Stimulated activated CD8-positive, alpha-beta memory T cell treated with anti-CD3 and anti-CD28 coated beads, Interleukin-7, amount 100 ng/mL, for 24 hours (primary cell): ENCODE measurements around the gene PDE9A.

Source experiments
- DNase-seq: peaks from one replicate; pipeline ENCODE4 v3.0.0-alpha.2; 2020; ENCODE audit warnings: low read depth

Gene PDE9A

DNA sequence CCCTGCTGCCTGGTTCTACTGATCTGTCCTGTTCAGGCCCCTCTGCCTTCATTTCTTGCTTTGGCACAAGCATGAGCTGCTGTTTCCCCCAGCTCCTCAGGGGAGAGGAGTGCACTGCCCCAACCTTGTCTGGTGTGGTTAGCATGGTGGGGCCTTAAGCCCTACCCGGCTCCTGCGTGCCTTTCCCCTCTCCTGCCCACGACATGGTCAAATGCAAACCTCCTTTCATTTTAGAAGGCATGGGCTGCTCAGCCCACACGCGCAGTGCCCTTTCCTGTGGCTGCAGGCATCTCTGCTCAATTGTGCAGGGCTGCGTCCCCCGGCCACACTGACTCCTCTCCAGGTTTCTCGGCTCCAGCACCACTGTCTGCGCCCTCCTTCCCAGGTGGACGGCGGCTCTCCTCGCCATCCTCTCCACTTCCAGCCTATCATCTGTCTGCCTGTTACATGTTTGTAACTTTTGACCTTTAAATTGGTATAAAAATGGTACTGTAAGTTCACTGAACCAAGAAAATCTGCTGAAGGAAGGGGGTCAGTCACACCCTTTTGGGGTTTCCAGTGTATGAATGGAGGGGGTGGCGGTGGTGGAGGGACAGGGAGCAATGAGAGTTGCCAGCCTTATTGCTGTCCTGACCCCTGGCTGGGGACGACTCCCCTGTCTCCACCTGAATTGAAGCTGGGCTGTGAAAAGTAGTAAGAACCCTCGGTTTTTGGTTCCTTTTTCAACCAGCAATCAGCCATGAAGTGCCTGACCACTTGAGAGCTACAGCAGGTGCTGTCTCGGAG lies 5.1 kb downstream of the PDE9A start:
- no peak for DNase-seq

DNA sequence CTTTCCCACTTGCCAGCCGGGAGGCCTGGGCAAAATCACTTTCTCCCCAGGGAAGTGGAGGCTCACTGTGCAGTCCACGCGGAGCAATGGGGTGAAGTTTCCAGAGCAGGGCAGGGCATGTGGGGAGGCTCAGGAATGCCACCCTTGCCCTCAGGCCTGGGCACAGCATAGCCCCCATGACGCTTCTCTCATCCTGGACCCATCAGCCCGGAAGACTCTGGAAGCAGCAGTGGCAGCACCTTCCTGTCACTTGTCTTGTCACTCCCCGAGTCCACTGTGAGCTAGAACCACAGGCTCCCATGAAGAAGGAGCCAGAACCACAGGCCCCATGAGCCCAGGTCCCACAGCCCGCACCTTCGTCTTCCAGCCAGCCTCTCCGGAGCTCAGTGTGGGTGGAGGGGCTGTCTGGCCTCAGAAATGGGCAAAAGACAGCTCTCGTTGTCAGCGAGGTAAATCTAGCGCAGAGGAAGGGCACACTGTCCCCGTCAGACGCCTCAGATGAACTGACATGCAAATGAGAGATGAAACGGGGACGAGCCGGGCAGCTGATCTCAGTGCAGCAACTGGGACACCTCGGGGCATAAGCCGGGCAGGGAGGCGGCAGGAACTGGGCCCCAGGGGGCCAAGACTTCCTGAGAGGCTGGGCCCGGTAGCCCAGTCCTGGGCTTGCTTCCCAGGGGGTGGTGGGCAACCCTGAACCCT lies 6.1 kb downstream of the PDE9A start:
- no peak for DNase-seq

DNA sequence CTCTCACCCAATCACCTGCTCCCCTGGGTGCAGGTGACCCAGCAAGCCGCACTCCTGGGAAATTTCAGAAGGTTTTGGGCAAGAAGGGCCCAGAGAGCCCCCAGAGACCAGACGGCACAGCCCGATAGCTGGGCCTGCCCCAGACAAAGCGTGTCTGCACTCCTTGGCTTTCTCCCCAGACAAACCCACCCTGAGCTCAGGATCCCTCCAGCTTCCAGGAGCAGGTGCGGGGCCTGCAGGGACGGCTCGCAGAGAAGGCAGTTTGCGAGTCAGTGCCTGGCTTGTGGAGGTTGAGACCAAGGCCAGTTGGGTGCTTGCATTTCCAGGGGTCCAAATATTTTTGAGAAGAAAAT lies 6.7 kb downstream of the PDE9A start:
- no peak for DNase-seq

DNA sequence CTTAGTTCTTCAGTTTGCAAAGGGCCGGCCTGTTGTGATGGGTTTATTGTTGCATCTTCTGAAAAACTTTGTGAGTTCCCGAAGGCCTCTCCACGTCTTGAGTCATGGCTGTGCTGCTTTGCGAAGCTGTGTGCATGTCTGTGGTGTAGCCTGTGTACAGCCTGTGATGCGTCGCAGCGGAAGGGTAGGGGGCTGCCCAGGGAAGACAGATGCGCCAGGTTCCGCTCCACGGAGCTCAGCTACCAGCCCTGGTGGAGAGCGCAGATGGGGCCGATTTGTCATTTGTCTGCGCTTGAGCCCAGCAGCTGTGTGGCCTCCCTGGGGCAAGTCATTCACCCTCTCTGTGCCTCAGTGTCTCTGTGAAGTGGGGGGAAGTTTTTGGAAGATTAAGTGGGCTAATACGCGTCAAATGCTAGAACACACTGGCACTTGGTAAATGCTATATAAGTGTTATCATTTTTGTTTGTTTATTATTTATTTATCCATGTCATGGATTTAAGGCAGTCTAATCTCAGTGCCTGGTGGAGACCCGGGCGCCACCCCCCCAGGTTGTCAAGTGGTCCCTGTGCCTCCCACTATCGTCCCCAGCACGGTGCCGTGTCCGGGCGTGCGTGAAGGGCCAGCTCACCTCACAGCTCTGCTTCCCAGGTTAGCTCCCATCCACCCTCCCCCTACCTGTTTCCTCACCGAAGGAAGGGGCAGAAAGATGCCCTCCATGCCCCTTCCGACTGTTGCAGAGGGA lies 8.4 kb downstream of the PDE9A start:
- no peak for DNase-seq

DNA sequence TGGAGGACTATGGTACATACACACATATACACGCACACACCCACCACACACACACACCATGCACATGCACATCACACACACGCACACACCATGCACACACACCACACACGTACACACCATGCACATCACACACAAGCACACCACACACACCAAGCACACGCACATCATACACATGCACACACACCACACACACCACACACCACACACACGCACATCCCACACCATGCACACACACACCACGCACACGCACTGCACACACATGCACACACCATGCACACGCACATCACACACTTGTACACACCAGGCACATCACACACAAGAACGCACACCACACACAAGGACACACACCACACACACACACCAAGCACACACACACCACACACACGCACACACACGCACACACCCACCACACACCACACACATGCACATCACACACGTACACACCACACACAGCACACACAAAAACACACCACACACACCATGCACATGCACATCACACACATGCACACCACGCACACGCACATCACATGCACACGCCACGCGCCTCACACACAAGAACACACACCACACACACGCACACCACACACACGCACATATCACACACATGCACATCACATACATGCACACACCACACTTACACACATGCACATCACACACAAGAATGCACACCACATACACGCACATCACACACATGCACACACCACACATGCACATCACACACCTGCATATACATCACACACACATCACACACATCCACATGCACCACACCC lies 9.2 kb downstream of the PDE9A start:
- no peak for DNase-seq

DNA sequence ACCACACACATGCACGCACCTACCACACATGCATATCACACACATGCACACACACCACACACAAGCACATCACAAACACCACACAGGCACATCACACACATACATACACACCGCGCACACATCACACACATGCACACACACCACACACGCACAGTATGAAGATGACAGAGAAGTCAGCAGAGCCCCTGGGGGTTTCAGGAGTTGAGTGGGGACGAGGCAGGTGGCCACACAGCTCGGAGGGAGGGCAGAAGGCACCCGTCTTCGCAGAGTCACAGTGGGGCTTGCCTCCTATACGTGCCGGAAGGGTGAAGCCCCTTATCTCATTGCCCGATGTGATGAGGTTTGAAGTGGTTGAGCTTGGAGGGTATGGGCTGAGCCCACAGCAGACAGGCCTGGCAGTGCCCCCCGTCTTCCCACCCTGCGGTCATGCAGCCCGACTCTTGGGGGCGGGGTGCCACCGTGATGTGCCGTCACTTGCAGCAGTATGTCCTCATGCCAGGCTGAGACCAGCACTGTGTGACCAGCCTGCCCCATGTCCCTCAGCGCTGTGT lies 9.9 kb downstream of the PDE9A start:
- no peak for DNase-seq

DNA sequence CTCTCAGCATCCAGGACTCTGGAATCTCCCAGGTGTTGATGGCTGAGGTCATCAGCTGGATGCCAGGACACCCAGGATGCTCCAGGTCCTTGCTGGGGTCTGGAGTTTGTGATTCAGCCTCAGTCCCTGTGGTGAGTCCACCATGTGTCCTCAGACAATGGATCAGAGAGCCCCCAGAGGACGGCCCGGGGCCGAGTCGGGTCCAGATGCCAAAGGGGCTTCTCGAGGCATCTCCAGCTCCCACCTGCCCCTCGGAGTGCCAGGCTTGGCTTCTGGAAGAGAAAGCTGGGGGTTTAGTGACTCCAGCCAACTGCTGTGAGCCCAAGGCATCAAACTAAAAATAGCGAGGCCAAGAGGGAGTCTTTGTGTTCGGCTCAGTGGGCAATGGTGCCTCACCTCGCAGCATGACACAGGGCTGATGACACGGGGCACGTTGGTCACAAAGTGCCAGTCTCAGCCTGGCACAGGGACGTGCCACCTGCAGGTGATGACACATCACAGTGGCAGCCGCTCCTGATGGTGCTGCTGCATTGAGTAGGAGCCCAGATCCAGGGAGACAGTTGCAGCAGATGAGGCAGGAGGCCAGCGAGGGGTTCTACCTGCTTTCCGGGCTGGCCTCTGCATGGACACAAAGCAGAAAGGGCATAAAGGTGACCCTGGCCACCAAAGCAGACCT lies 10.6 kb downstream of the PDE9A start:
- no peak for DNase-seq

DNA sequence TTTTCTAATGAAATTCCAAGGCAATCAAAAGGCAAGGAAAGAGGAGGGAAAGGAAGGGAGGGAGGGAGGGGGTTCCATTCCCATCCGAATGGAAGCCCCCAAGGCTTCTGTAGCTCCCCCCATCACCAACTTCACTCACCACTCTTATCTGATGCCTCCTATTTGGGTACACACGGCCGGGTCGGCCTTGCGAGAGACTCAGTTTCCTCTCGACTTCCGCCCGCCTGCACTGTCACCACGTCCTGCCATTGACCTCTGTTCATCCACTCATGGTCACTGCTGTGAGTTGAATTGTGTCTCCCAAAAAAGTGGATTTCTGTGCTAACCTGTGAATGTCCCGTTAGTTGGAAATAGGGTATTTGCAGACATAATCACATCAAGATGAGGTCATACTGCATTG lies 11.2 kb downstream of the PDE9A start:
- no peak for DNase-seq

DNA sequence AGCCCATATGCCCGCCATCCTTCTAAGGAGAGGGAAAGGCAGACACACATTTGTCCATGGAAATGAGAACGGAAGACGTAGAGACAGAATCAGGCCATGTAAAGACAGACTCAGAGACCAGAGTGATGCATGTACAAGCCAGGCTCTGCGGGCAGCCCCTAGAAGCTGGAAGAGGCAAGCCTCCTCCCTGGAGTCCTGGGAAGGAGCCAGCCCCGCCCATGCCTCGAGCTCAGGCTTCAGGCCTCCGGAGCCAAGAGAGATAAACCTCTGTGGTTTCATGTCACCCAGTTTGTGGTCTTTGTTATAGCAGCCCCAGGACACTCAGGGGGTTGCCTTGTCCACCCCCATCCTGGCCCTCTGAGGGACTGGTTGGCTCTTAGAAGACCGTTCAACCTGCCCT lies 11.6 kb downstream of the PDE9A start:
- no peak for DNase-seq

DNA sequence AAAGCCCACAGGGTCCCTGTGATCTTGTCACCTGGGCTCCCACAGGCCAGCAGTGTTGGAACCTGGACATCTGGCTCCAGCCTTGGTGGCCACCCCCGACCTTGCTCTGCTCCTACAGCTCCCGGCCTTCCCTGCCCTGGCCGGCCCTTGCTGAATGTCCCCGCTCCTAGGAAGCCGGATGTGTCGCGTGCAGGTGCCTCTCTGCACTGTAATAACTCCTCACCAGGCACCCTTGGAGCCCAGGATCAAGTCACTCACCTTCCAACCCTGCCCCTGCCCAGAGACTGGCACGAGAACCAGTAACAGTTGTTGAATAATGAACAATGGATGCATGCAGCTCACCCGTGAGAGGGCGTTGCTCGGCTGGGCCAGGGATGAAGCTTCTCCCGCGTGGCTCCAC lies 12.1 kb downstream of the PDE9A start:
- no peak for DNase-seq

DNA sequence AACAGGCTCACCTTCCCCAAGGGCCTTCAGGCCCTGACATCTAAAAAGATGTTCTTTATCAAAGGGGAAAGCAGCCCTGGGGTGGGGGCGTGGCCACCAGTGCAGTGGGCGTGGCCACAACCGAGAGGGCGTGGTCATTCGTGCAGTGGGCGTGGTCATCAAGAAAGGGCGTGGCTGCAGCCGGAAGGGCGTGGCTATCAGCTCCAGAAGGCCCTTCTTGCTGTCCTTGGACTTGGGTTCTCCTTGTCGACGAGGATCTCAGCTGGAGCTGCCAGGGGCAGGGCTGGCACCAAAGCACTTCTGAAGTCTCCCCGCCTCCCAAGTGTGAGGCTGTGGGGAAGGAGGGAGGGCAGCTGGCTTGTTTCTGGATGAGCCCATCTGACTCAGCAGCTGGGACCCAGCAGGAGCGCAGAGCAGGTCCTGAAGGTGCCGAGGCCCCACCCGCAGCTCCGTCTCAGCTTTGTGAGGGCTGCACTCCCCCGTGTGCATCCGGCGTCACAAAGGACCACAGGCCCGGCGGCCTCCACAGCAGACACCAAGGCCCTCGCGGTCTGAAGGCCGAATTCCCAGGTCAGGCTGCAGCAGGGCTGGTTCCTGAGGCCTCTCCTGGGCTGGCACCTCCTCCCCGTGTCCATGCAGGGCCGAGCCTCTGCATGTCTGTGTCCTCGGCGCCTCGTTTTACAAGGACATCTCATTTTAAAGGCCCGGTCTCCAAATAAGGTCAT lies 12.8 kb downstream of the PDE9A start:
- DNase-seq, result no peak

DNA sequence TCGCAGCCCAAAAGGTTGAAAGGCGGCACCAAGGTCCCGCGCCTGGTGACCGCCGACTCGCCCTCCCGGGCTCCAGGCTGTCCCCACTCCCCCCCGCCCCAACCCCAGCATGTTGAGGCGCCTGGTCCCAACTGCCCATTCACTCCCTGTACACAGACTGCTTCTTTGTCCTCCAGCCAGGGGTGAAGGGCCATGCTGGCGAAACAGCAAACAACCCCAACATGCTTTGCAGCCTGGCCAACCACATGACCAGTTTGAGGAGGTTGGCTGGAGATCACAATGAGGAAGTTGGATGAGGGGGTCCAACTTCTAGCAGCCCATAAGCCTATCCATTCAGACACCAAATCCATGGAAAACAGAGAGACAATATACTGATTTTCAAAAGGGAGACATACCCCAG lies 13.5 kb downstream of the PDE9A start:
- no peak for DNase-seq

DNA sequence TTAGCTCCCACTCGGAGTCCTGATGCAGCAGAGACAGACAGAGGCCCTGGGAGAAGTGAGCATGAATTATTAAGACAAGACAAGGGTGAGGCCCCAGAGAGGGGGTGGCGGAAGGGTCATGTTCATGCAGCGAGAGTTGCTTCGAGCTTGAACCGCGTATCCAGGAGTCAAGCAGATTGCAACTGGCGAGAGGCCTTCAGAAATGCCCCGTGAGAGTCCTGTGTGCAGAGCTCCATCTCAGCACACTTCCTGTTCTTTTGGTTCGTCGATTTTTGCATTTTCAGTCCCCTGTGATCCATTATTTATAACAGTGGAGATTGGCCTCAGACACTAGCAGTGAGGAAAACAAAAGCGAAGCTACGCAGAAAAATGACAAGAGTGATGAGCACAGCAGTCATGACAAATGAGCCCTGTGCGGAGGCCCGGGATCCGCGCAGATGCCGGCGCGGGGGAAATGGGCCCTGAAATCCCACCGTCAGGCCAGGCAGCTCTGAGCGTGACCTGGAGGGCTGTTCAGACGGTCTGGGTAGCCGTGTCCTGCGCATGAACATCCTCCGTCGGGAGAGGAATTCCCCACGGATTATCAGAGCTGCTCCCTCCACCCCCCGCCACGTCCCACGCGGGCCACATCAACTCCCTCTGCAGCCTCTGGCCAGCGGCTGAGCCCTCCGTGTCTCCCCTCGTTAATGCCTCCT lies 15.0 kb downstream of the PDE9A start:
- DNase-seq, result no peak

DNA sequence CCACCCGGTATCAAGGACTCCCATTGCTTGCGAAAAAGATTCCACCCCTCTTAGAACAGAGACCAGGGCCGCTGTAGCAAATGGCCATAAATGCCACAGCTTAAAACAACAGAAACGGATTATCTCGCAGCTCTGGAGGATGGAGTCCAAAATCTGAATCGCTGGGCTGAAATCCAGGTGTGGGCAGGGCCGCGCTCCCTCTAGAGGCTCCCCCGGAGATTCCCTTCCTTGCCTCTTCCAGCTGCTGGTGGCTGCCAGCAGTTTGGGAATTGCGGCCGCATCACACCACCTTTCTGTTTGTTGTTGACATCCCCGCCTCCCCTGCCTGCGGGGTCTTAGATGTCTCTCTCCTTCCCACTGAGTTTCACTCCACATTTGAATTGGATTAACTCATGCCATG lies 15.6 kb downstream of the PDE9A start:
- no peak for DNase-seq

DNA sequence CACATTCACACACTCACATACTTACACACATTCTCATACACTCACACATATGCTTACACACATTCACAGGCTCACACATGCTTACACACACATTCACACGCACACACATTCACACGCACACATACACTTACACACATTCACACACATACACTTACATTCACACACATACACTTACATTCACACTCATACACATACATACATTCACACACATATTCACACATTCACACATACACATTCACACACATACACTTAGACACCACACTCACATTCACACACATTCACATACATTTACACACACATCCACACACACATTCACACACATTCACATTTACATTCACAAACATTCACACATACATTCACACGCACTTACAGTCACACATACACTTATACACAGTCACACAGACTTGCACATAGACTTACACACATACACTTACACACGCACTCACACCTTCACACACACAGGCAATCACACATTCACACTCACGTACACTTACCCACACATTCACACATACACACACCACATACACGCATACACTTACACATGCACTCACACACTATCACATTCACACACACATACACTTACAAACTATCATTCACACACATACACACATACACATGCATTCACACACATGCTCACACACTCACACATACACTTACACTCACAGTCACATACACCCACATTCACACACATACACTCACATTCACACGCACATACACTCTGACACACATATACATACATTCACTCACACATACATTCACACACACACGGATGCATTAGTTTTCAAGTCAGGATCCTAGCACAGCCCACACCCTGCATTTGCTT lies 16.8 kb downstream of the PDE9A start:
- DNase-seq, result no peak

DNA sequence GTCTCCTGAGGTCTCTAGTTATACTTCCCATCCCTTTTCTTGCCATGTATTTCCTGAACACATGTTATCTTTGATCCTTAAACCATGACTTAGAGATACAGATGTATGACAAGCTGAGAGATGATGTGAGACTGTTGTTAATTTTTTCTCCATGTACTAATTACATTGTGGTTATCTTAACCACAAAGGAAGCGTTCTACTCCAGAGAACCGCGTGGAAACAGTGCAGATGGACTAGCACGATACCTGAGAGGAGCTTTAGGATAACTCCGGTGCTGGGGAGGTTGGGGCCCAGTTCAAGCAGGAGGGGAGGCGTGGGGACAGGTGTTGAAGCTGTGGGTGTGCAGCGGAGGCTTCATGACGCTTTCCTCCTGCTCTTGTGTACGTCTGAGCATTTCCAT lies 17.5 kb downstream of the PDE9A start:
- DNase-seq, result no peak

DNA sequence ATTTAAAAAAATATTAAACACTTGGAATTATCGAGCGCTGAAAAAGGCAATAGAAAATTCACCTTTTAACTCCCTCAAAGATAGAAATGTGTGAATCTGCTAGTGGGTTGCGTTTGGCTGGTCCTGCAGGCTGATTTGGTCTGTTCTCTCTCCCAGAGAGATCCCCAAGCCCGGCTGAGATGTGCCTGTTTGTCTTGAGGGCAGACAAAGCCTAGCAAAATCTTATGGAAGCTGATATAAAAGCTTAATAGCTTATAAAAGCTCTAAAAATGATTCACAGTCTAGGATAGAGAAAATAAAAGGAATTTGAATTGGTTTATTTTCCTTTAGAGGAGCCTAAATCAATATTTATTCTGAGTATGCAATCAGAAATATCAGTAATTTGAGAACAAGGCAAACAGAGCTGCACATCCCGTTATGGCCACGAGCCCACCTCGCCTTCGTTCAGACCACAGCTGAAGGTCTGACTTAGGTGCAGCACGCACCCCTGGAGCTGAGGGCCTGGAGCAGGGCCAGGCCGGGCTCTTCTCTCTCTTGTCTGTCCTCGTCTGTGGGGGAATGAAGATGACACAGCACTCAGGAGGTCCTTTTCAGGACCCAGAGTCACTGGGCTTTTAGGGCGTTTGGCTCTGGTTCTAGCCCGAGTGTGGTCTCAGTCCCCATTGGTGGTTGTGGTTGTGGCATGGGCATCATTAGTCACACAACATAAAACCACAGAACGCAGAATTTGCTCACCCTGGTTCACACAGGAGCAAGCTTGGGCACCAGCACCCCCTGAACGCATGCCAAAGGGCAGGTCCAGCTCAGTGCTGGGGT lies 18.6 kb downstream of the PDE9A start:
- DNase-seq, result no peak

DNA sequence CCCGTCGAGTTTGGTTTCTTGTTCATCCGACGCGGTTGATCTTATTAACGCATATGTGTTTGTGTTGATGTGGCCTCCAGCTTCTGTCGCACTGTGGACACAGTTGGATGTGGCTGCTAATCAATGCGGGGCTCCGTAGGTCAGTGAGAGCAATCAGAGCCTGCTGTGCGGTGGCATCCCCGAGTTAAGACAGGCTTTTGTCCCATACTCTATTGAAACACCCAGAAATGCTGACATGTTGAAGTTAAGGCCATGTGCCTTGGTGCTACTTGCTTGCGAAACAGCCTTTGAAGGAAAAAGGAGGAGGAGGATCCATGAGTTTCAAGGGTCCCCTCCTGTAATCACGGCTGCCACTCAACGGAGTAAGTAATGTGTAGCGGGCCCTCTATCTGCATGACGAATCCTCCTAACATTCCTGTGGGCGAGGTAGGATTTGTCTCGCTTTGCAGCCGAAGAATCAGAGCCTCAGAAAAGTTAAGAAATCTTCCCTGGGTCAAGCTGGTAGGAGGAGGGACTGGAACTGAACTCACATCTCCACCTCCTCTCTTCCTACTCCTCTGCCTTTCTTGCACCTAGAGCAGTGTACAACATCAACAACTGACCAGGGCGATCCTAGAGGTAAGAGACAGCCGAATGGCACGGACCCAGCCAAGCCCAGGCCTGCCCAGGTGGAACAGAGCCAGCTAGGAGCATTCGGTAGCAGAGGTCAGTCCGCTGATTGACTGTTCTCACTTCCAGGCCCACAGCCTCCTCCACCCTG lies 19.5 kb downstream of the PDE9A start:
- no peak for DNase-seq
